KMS-11 (cell line): ENCODE measurements around the gene KRTAP10-10.

Source experiments
- H2AFZ ChIP-seq: fragments of 200-600 bp; sonication (generic); 2 replicates; pipeline ENCODE4 v1.6.1; 2016; ENCODE audit warnings: antibody characterized with exemption, mixed run types, low read depth
- H3K27ac ChIP-seq: fragments of 200-600 bp; sonication (generic); 2 replicates; pipeline ENCODE4 v1.6.1; 2016; ENCODE audit warnings: mild to moderate bottlenecking, mixed run types
- H3K27me3 ChIP-seq: fragments of 200-600 bp; sonication (generic); 2 replicates; pipeline ENCODE4 v1.6.1; 2017; ENCODE audit warnings: mild to moderate bottlenecking, low read depth, mixed run types, moderate library complexity; ENCODE audit not compliant: insufficient read depth
- H3K36me3 ChIP-seq: fragments of 200-600 bp; sonication (generic); 2 replicates; pipeline ENCODE4 v1.6.1; 2017; ENCODE audit warnings: mild to moderate bottlenecking, mixed run types; ENCODE audit not compliant: insufficient read depth
- H3K4me1 ChIP-seq: fragments of 200-600 bp; sonication (generic); 2 replicates; pipeline ENCODE4 v1.6.1; 2016; ENCODE audit warnings: mild to moderate bottlenecking, low read depth, mixed run types; ENCODE audit not compliant: poor library complexity, severe bottlenecking
- H3K4me2 ChIP-seq: fragments of 200-600 bp; sonication (generic); 2 replicates; pipeline ENCODE4 v1.7.0; 2016; ENCODE audit warnings: mild to moderate bottlenecking, mixed run types
- H3K4me3 ChIP-seq: fragments of 200-600 bp; sonication (generic); IDR thresholded peaks from 2 replicates; pipeline ENCODE4 v1.6.1; 2017; ENCODE audit warnings: low read depth, low read length, mixed read lengths; ENCODE audit not compliant: insufficient read depth
- H3K79me2 ChIP-seq: fragments of 200-600 bp; sonication (generic); 2 replicates; pipeline ENCODE4 v1.6.1; 2016; ENCODE audit warnings: low read depth, mixed run types; ENCODE audit not compliant: insufficient read depth
- H3K9ac ChIP-seq: fragments of 200-600 bp; sonication (generic); 2 replicates; pipeline ENCODE4 v1.6.1; 2016; ENCODE audit warnings: mild to moderate bottlenecking, mixed run types
- H4K20me1 ChIP-seq: fragments of 200-600 bp; sonication (generic); 2 replicates; pipeline ENCODE4 v1.6.1; 2016; ENCODE audit warnings: mild to moderate bottlenecking, mixed run types; ENCODE audit not compliant: insufficient read depth
- CTCF ChIP-seq: fragments of 200-600 bp; sonication (generic); conservative IDR thresholded peaks from 2 replicates; pipeline ENCODE4 v1.6.1; 2017; ENCODE audit warnings: low read depth, mild to moderate bottlenecking, antibody characterized with exemption, low read length, moderate library complexity, mixed read lengths

The KRTAP10-10 gene

DNA sequence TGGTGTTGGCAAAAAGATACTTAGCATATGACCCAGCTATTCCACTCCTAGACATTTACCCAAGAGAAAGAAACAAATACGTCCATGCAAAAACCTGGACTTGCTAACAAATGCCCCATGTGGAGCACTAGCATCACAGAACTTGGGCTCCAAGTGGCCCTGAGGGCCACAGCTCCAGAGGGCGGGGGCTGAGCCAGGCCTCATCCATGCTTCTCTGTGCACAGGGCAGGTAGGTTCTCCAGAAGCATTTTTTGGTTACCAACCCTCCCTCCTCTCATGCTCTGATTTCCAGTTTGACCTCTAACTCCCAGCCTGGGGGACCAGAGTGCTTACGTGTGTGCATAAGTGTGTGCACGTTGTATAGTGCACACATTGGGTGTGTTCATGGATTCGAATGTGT lies 27.5 kb downstream of the KRTAP10-10 start:
- H3K4me3 ChIP-seq: no peak overlapping the region
- no peak for TF ChIP-seq CTCF

GRCh38 chr21:44666401-44667320 lies 29.5 kb downstream of the KRTAP10-10 start, which contains the start of gene KRTAP12-2:
KRTAP12-2 (minus strand) TSS chr21:44666927; CDS start chr21:44666886, 41 bp downstream.
- no peak within 1 kb of the TSS for H3K4me2 ChIP-seq
- TF ChIP-seq CTCF: no peak

More for the DNA sequence above, 27.5 kb downstream of the KRTAP10-10 start:
- peaks cover 39% of the 10 kb centered on the region; the same call in 1 of the 2 replicates for H3K27me3 ChIP-seq
- H3K27ac ChIP-seq: no peak overlapping the region
- no peaks in the 10 kb centered on the region for H3K4me1 ChIP-seq
- H3K36me3 ChIP-seq: no peaks in the 10 kb centered on the region
- H3K79me2 ChIP-seq: no peaks in the 10 kb centered on the region
- H3K9ac ChIP-seq: no peak overlapping the region
- H2AFZ ChIP-seq: no peak overlapping the region
- no peaks in the 10 kb centered on the region for H4K20me1 ChIP-seq
- H3K4me2 ChIP-seq: no peak overlapping the region

DNA sequence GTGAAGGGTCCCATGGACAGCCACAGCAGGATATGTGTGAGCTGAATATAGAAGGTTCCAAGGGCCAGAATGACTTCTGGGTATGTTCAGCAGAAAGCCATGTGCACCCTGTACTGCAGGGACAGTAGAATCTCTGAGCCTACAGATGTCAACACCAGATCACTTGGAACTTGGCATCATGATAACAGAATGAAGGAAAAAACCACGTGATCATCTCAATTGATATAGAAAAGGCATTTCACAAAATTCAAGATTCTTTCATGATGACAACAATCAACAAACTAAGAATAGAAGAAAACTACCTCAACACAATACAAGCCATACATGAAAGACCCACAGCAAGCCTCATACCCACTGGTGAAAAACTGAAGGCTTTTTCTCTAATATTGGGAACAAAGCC lies 30.5 kb downstream of the KRTAP10-10 start:
- H3K9ac ChIP-seq: no peak overlapping the region
- H3K27me3 ChIP-seq: peaks cover 29% of the 10 kb centered on the region; the same call in 1 of the 2 replicates
- no peak overlapping the region for H2AFZ ChIP-seq
- H3K79me2 ChIP-seq: no peaks in the 10 kb centered on the region
- no peak for TF ChIP-seq CTCF
- H3K4me1 ChIP-seq: no peaks in the 10 kb centered on the region
- no peak overlapping the region for H3K4me3 ChIP-seq
- no peaks in the 10 kb centered on the region for H4K20me1 ChIP-seq
- H3K27ac ChIP-seq: no peak overlapping the region
- no peak overlapping the region for H3K4me2 ChIP-seq
- H3K36me3 ChIP-seq: no peaks in the 10 kb centered on the region

More at GRCh38 chr21:44666401-44667320, 29.5 kb downstream of the KRTAP10-10 start, which contains the start of gene KRTAP12-2:
- Histone ChIP-seq H3K36me3 (no peaks in the 10 kb centered on the region), H2AFZ (no peak within 1 kb of the TSS), H3K27me3 (peaks cover 36% of the 10 kb centered on the region; the same call in 1 of the 2 replicates), H3K9ac (no peak within 1 kb of the TSS), H3K27ac (no peak within 1 kb of the TSS), H3K4me3 (no peak within 1 kb of the TSS), H4K20me1 (no peaks in the 10 kb centered on the region), H3K4me1 (no peaks in the 10 kb centered on the region), H3K79me2 (no peaks in the 10 kb centered on the region)

DNA sequence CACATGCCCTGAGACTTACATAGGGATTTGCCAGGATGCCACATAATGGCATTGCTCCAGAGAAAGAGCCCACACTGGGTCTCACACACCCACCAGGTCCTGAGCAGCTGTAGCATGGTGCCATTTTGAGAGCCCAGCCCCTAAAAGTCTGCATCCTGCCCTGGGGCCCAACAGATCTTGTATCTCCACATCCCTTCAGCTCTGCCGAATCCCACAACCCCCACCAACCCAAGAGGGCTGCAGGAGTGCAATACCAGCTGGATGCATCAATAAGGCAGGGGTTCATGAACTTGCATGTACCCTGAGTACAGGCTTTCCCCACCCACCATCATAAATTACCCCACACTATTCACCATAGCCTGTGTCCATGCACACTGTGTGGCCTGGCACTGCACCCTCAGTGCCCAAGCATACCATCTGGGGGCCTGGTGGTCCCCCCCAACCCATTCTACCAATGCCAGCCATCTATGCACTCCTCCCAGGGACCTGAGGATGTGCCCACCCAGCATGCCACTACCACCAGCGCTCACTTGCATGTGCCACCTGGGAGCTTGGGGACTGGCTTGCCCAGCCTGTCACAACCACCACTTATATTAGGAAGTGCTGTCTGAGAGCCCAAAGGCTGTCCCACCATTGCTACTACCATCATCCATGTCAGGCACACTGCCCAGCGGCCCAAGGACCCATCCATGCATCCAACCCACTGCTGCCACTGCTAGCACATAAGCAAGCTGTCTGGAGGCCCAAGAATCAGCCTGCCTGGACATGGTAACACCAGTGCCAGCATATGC lies 33.7 kb downstream of the KRTAP10-10 start:
- no peak overlapping the region for H2AFZ ChIP-seq
- no peaks in the 10 kb centered on the region for H3K36me3 ChIP-seq
- no peak overlapping the region for H3K27ac ChIP-seq
- H3K4me1 ChIP-seq: no peaks in the 10 kb centered on the region
- H3K9ac ChIP-seq: no peak overlapping the region
- no peak for TF ChIP-seq CTCF
- no peak overlapping the region for H3K4me3 ChIP-seq
- H4K20me1 ChIP-seq: no peaks in the 10 kb centered on the region
- H3K79me2 ChIP-seq: no peaks in the 10 kb centered on the region
- peaks cover 33% of the 10 kb centered on the region for H3K27me3 ChIP-seq
- no peak overlapping the region for H3K4me2 ChIP-seq
